GM19023 (cell line): ENCODE measurements around the gene SLC2A9.
"Not testable (repeated sequence)": the region's sequence is repeated elsewhere in the genome, so short reads cannot be mapped to it uniquely, and the experiment has no call there.

Experiments
- ATAC-seq: cut with Tn5 transposase; IDR thresholded peaks from one replicate; pipeline ENCODE4 v1.9.1; 2021; ENCODE audit warnings: mild to moderate bottlenecking, moderate library complexity; ENCODE audit not compliant: unreplicated experiment

Gene SLC2A9

DNA sequence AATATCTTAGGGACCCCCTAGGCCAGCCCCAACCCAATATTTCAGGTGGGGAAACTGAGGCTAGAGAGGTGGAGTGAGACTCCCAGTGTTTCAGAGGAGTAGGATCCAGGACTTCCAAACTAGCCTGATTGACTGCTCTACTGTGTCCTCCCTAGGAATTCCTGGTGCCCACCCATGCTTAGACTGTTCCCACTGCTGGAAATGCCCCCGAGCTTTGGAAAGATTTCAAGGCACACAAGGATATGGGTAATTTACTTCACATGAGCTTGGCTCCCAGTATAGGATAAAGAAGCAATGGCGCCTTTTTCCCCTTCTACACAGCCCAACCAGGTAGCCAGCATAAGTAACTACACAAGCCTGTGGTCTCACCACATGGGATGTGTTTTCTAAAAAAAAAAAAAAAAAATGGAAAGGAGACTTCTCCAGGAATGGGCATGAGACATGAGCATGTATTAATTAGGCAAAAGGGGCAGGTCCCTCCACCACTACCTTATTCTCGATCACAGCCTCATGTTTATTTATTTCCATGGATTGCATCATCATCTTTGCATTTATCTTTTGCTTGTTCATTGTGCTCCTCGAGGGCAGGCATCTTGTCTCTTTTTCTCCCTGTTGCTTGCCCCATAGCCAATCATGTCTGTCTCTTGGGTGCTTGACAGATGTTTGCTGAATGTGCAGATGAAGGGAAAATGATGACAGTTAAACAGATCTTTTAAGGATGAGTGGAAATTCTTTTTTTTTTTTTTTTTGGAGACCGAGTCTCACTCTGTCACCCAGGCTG lies 173.1 kb downstream of the SLC2A9 start:
- ATAC-seq, result no peak

DNA sequence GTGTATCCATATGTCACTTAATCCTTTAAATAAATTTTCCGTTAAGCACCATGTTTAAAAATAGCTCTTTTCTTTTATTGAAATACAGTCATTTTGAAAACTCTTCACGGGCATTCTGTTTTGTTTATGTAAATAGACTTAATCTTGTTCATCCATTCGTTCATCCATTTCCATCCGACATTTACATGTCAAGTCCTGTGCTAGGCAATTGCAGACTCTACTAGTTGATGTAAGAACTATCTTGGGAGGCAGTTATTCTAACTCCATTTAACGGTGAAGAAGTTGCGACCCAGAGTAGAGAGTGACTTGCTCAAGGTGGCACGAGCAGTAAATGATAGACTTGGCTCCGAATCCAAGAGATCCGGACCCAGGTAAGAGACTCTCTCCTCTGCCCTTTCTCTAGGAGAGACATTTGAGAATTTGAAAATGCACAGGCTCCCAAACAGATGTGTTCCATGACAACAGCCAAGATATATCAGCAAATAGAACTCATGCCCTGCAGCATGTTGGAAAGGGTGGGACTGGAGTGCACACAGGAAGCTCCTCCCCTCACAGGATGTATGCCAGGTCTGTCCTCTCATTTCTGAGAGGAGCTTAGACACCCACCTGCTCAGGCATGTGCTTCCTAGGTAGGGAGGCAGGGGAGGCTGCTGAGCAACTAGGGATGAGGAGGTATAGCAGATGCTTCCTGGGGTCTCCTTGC lies 175.4 kb downstream of the SLC2A9 start:
- ATAC-seq, result no peak

DNA sequence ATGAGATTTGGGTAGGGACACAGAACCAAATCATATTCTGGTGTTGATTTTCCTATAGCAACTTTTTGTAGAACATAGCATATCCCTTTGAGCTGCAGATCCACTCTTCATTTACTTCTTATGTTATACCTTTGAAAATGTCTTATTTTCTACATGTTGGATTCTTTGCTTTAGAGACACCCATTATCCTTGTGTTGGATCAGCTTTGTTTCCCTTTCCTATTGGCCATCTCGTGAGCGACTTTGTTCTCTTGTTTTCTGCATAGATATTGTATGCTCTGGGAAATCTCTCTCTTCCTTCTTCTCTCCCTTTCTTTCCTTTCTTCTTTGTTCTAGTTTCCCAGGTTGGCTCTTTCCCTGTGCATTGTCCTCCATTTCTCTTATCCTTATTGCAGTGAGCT lies 180.2 kb downstream of the SLC2A9 start:
- ATAC-seq, result no peak

DNA sequence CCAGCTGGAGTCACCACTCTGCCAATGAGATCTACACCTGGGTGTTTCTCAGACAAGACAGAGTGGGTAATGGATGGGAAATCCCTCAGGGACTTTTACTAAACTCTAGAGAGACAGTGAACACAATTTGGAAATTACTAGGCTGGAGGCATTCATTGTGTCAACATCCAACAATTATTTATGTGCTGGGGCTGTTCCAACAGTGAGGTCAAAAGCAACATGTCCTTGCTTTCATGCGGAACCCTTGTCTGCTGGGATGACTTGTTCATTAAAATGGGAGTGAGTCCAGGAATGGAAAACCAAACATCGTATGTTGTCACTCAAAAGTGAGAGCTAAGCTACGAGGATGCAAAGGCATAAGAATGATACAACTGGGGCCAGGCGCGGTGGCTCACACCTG lies 185.9 kb downstream of the SLC2A9 start:
- no peak for ATAC-seq

DNA sequence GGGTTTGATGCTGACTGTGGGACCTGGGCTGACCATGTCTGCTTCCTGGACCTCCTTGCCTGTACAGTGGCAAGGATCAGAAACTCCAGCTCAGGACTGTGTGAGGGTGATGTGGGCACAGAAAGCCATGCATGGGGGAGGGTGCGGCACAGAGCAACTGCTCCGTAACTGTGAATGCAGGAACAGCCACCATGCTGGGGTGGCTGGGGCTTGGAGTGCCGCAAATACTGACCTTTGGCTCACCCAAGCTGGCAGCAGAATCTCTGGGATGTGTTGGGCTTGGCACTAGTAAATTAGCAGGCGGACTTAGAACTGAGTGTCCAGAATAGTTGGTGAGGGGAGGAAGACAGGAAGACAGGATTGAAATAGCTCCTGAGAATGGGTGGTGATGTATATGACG lies 187.9 kb downstream of the SLC2A9 start:
- ATAC-seq, result no peak

DNA sequence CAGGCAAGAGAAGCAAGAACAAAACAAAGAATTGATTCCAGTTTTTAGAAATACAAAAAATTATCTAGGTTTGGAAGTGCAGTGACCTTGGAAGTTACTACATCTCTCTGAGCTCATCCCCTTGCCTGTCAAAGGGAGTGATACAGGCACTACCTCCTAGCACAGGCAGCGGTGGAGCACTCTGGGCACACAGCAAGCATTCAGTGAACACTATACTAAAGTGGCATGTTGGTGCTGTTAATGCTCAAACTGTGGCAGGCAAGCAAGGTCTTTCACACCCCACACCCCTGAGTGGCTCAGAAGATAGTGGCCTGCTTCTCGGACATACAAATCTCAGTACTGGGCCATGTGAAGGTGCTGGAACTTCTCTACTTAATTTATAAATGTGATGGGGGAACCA lies 188.7 kb downstream of the SLC2A9 start:
- ATAC-seq, result no peak

DNA sequence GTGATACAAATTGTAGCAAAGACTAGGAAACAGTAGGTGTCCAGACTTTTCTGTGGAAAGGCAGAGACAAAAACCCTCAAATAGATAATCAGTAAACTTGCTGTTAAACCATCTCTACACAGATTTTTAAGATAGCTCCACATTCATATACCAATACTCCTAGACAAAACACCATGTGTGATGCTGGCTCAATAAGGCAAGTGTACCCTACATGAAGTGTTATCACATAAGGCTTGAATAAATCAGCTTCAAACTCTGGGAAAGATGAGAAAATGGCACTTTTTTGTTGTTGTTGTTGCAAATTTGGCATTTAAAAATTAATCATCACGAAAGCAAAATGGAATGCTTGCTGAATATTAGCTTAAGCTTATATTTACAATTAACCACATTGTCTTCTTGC lies 194.7 kb downstream of the SLC2A9 start:
- ATAC-seq, result no peak

DNA sequence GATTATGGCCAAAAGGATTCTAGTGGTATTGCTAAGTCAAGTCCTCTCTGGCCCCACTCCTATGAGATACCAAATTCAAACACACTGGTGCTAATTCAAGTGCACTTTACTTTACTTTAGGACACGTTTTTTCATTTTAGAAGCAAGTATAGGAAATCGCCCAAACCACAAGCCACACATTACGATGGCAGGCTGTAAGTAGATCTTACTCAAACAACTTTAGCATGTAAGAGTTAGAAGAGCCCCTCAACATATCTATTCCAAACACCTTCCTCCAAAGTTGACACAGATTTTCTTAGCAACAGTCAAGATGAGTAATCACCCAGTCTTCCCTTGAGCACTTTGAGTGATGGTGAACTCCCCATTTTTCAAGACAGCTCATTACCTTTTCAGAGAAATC lies 196.2 kb downstream of the SLC2A9 start:
- no peak for ATAC-seq

DNA sequence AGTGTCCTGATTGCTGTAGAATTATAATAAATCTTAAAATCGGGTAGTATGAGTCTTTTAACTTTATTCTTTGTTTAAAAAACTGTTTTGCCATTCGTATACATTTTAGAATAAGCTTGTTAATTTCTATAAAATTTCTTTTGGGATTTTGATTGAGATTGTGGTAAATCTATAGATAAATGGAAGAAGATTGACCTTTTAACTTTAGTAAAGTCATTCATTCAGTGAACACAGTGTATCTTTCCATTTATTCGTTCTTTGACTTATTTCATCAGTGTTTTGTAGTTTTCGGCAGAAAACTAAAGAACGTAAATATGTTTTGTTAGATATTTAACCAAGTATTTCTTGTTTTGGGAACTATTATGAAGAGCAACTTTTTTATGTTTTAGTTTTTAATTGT lies 201.0 kb downstream of the SLC2A9 start:
- ATAC-seq, result no peak

DNA sequence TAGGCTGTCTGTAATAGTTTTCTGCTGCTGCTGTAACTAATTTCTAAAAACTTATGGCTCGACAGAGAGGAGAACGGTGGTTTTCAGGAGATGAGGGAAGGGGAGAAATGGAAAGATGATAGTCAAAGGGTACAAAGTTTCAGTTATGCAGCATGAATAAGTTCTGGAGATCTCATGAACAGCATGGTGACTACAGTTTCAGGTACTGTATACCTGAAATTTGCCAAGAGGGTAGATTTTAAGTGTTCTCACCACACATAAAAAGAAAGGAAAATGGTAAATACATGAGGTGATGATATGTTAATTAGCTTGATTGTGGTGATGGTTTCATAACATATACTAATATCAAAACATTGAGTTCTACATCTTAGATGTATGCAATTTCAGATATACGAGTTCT lies 205.0 kb downstream of the SLC2A9 start:
- no peak for ATAC-seq

DNA sequence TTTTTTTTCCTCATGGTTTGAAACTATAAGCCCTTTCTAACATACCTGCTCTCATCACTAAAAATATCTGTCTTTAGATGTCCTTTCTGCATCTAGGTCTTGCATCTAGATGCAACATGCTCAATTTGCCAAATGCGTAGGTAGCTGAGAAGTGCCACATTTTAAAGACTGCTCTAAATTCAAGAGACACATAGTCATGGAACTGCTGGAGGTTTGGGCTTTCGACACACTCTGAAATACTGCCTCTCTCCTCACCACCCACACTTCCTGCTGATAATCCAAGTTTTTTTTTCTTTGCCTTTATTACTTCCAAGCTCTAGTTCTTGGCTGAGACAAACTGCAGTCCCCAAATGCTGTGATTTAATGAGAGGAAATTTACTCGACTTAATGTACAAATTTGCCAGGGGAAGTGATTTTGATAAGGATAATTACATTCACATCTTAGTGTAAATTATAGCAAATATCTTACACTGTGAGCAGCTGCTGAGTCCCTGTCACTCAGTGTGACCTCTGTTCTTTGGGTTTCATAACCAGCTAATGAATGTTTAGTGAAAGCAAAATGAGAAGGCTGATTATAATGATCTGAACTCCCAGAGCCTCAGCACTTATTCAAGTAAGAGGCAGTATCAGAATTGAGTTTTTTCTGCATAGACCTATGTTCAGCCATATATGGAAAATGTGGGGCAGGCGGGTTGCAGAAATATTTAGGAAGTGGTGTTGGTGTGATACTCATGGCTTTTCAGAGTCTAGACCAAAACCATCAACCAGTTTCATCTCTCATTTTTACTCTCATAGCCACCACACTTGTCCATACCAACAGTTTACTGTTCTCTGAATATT lies 208.6 kb downstream of the SLC2A9 start:
- ATAC-seq, result peak; percentile 81

DNA sequence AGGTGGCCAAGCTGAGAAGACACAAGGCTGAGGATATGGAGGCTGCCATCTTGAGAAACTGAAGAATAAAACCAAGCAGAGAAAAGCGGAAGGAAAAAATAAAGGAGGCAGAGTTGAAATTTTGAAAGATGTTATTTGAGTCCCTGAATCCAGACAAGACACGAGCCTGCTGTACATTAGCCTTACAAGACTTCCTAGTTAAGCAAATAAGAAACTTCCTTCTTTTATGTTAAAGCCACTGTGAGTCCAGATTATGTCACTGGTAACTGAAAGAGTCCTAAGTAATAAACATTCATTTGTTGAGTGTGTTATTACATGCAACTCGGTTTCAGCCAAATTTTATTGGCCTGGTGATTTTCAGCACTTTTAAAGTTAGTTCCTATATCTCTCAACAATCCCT lies 209.5 kb downstream of the SLC2A9 start:
- no peak for ATAC-seq

DNA sequence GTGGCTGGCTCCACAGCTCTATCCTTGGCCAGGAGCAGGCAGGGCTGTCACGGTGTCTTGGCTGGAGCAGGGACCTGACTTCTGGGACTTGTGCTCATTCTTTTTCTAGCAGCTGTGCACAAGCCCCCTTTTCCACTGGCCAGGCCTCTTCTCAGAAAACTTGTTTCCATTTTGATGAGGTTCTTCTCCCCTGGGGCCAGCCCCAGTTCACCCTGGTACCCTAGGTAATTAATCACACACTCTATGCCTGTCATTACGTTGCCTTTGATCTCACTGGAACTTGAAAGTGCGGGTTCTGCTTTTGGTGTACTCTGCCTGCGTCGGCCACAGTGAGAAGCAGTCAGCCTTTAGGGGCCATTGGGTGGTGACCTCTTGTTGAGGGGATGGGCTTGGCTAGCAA lies 213.2 kb downstream of the SLC2A9 start:
- no peak for ATAC-seq

DNA sequence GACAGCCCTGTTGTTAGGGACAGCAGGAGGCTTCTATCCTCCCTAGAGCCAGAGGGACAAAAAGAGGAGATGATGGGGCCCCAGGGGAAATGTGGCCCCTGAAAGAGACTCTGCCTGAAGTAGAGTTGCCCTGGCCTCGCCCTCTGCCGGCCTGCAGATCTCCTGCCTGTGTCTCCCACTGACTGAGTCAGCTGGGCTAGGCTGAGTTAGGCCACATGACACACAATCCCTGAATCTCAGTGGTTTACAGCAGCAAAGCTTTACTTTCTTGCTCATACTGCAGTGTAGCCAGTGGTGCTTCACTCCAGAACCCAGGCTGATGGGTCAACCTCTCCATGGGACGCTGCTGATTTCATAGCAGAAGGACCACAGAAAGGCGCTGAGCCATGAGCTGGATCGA lies 216.4 kb downstream of the SLC2A9 start:
- no peak for ATAC-seq

DNA sequence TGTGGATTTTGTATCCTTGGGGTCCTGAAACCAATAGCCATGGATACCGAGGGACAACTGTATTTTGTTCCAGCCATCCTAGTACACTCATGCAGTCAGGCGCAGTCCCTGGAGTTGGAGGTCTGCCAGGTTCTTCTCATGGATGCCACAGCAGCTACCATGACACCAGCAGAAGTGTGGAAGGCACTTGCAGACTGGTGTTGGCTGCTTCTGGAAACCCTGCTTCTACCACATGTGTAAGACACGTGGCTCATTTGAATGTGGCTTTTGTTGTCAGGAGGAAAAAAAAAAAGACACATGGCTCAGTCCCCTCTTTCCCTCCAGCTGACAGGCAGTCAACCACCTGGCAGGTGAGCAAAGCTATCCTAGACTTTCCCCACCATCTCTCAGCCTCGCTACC lies 220.4 kb downstream of the SLC2A9 start:
- no peak for ATAC-seq

DNA sequence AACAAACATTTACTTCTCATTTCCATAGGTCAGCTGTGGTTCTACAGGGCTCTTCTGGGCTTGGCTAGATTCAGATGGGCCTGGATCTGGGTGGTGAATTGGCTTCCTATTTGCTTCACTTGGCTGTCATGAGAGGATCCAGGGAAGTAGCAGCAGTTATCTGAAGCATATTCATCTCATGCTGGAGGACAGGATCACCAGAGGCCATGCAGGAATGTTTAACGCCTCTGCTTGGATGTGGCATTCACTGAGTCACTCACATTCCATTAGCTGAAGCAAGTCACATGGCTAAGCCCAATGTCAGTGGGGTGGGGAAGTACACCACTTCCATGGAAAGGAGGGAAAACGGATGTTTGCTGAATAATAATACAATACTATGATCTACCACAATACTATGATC lies 224.7 kb downstream of the SLC2A9 start:
- not testable (repeated sequence) for ATAC-seq

DNA sequence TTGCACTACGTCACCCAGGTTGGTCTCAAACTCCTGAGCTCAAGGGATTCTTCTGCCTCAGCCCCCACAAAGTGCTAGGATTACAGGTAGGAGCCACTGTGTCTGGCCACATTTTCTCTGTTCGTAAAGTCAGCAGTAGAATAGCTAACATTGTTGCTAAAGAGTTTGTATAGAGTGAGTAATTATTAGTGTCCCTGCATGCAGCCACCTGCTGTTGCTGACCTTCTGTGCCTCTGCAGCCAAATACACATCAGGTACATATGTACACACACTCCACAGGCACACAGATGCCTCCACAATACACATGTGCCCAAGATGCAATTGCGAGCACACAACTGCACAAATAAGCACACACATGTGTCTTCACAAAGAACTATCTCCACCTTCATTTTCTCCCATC lies 228.9 kb downstream of the SLC2A9 start:
- ATAC-seq, result no peak

DNA sequence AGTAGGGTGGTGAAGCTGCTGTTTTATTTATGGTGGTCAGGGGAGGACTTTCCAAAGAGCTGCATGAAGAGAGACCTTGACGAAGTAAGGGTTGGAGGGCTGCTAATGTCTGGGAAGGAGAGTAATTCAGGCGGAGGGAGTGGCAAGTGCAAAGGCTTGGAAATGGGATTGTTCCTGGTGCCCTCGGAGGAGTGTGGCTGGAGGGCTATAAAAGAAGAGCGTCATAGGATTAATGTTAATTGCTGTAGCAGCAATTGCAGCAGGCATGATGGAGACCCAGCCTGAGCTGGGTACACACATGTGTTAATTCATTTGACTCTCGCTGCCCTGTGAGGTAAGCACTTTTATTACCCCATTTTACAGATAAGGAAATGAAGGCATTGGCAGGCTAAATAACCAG lies 235.4 kb downstream of the SLC2A9 start:
- ATAC-seq, result not testable (repeated sequence)

DNA sequence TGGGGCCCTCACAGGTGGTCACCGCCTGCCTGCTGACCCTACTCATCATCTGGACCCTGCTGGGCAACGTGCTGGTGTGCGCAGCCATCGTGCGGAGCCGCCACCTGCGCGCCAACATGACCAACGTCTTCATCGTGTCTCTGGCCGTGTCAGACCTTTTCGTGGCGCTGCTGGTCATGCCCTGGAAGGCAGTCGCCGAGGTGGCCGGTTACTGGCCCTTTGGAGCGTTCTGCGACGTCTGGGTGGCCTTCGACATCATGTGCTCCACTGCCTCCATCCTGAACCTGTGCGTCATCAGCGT lies 239.2 kb downstream of the SLC2A9 start:
- no peak for ATAC-seq

DNA sequence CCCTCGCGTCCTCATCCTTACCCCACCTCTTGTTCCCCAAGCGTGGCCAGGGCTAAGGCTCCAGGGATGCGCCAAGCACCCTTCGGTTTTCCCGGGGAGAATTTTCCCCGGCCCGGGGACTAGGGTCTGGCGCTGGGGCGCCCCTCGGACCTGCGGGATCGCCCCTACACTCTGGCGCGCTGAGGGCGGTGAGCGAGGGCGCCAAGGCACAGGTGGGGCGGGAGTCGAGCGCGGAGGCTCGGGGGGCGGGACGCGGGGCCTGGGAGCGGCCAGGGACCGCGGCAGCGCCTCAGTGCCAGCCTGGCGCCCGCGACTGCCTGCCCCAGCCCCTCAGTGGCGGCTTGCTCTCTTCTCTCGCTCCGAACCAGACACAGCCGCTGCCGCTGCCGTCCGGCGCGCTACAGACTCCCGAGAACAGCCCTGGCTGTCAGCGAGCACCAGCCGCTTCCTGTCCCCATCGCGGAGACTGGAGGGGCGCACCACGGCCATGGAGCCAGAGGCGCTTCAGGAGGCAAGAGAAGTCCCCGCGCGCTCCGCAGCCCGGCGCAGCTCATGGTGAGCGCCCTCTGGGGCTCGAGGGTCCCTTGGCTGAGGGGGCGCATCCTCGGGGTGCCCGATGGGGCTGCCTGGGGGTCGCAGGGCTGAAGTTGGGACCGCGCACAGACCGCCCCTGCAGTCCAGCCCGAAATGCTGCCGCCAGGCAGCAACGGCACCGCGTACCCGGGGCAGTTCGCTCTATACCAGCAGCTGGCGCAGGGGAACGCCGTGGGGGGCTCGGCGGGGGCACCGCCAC lies 239.8 kb downstream of the SLC2A9 start, which contains the start of gene DRD5:
DRD5 (plus strand) TSS at position 292 of the 793 bp plus-strand sequence; CDS start at position 688, 396 bp downstream.
- ATAC-seq, result no peak
